ENCODE data around the gene SGSH. TPM values are rescaled to one million over a fixed set of nuclear protein-coding genes. Genes with fewer than 3 reads are reported as not detected.
A peak's percentile ranks its signal among the peaks of the same experiment; 100 is the strongest.

Gene SGSH
- total RNA-seq, 3 donors from 2014 or later (not counting 1 experiment from before 2014, with no cell fraction given) = 73.4 to 96.5 (median 74.1) TPM

DNA sequence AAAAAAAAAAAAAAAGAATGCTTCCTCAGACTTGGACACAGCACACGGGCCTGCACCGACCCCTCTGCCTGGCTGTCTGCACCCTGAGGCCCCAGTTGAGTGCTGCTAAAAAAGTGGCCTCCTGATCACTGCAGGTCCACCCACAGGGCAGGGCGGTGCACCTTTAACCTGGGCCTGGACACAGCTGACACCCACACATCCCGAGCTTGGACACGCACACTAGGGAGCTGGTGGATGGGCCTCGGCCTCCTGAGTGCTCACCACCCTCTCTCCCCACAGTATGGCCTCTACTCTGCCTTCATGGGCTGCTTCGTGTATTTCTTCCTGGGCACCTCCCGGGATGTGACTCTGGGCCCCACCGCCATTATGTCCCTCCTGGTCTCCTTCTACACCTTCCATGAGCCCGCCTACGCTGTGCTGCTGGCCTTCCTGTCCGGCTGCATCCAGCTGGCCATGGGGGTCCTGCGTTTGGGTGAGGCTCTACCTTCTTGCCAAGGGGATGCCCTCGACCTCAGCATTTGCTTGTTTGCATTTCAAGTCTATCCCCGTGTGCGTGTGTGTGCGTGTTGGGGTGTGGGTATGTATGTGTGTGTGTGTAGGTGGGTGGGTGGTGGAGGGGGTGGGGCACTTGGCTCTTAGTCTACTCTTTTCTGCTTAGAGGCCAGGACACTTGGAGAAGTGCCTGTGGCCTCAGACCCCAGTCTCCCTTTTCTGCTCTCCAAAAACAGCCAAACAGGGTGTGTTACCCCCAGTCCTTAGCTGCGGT, 2.4 kb upstream of the SGSH start:
- H3K27ac ChIP-seq (ENCODE audit: low read length) = no peak overlapping the region
- H3K9me3 Mint-ChIP-seq = peaks cover 0 to 3% of the 10 kb centered on the region in 2 donors
- H3K27me3 ChIP-seq (ENCODE audit: control insufficient read depth, insufficient read depth, low read length) = no peaks in the 10 kb centered on the region
- peaks cover 1% of the 10 kb centered on the region for H3K36me3 ChIP-seq (ENCODE audit: control insufficient read depth, insufficient read depth, low read length)
- DNase-seq = no peak
- peaks cover 21 to 41% of the 10 kb centered on the region in 2 donors for H3K4me1 Mint-ChIP-seq
- peak overlapping the region in 1 of 2 donors; percentile 66 for H3K27ac Mint-ChIP-seq
- H3K4me3 ChIP-seq (ENCODE audit: low read length) = no peak overlapping the region
- H3K9me3 ChIP-seq (ENCODE audit: control insufficient read depth, insufficient read depth, low read length) = no peaks in the 10 kb centered on the region
- 94% methylated on average over 18 of the region's 18 CpGs for WGBS (ENCODE audit: insufficient coverage)
- intact Hi-C loops (cut with micrococcal nuclease) = no loop called here
- peak overlapping the region; percentile 67 for H3K4me3 Mint-ChIP-seq
- no peaks in the 10 kb centered on the region for H3K27me3 Mint-ChIP-seq (ENCODE audit: low read depth in 2 of 2)
- TF ChIP-seq, protein P1, sequence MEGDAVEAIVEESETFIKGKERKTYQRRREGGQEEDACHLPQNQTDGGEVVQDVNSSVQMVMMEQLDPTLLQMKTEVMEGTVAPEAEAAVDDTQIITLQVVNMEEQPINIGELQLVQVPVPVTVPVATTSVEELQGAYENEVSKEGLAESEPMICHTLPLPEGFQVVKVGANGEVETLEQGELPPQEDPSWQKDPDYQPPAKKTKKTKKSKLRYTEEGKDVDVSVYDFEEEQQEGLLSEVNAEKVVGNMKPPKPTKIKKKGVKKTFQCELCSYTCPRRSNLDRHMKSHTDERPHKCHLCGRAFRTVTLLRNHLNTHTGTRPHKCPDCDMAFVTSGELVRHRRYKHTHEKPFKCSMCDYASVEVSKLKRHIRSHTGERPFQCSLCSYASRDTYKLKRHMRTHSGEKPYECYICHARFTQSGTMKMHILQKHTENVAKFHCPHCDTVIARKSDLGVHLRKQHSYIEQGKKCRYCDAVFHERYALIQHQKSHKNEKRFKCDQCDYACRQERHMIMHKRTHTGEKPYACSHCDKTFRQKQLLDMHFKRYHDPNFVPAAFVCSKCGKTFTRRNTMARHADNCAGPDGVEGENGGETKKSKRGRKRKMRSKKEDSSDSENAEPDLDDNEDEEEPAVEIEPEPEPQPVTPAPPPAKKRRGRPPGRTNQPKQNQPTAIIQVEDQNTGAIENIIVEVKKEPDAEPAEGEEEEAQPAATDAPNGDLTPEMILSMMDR (IDR thresholded peaks at IDR 0.05) = no peak
- H3K36me3 Mint-ChIP-seq = no peaks in the 10 kb centered on the region
- no peak for ATAC-seq
- H3K4me1 ChIP-seq (ENCODE audit: control insufficient read depth, insufficient read depth, low read length) = peaks cover 33% of the 10 kb centered on the region

DNA sequence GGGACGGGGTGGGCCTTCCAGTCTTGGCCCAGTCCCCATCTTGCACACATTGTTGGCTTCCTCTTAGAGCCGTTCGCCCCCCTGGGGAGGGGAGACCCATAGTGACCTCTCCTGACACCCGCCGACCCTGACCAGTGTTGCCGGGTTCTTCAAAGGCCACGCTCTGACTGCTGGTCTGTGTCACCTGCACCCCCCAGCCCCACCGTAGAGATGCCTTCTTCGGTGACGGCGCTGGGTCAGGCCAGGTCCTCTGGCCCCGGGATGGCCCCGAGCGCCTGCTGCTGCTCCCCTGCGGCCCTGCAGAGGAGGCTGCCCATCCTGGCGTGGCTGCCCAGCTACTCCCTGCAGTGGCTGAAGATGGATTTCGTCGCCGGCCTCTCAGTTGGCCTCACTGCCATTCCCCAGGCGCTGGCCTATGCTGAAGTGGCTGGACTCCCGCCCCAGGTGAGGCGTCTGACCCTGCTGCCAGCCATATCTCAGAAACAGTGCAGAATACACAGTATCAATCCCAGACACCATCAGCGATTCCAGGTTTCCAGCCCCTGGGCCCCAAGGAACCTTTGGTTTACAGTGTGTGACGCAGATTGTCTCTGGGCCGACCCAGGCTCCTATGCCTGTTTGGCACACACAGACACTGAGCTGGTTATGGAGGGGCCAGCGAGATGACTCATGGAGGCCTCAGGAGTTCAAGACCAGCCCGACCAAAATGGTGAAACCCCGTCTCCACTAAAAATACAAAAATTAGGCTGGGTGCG, 1.4 kb upstream of the SGSH start:
- no peak overlapping the region for H3K27ac ChIP-seq (ENCODE audit: low read length)
- Mint-ChIP-seq H3K4me1 (peaks cover 25 to 47% of the 10 kb centered on the region in 2 donors), H3K4me3 (peak overlapping the region; percentile 85), H3K9me3 (peaks cover 0 to 3% of the 10 kb centered on the region in 2 donors), H3K27ac (peak overlapping the region; percentile 56 to 63), H3K27me3 (ENCODE audit: low read depth in 2 of 2) (no peaks in the 10 kb centered on the region), H3K36me3 (no peaks in the 10 kb centered on the region)
- intact Hi-C loops (cut with micrococcal nuclease) = no loop called here
- no peaks in the 10 kb centered on the region for H3K27me3 ChIP-seq (ENCODE audit: control insufficient read depth, insufficient read depth, low read length)
- ATAC-seq = no peak
- TF ChIP-seq, protein P1 (IDR thresholded peaks at IDR 0.05) = no peak
- H3K4me1 ChIP-seq (ENCODE audit: control insufficient read depth, insufficient read depth, low read length) = peaks cover 40% of the 10 kb centered on the region
- no peaks in the 10 kb centered on the region for H3K9me3 ChIP-seq (ENCODE audit: control insufficient read depth, insufficient read depth, low read length)
- WGBS (ENCODE audit: insufficient coverage) = 96% methylated on average over 28 of the region's 29 CpGs
- H3K4me3 ChIP-seq (ENCODE audit: low read length) = no peak overlapping the region
- peaks cover 9% of the 10 kb centered on the region for H3K36me3 ChIP-seq (ENCODE audit: control insufficient read depth, insufficient read depth, low read length)
- no peak for DNase-seq

DNA sequence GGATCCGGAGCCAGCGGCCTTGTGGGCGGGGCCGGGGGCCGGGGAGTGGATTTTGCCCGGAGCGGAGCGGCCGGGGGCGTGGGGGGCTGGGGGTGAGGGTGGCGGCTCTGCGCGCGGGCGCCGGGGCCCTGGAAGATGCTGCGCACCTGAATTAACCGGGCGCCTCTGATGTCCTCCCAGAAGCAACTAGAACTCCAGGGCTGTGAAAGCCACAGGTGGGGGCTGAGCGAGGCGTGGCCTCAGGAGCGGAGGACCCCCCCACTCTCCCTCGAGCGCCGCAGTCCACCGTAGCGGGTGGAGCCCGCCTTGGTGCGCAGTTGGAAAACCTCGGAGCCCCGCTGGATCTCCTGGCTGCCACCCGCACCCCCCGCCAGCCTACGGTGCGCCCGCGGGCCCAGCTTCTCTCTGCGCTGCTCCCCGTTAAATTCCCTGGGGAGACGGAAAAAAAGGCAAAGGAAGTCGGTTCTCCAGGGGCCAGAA, 643 bp upstream of the SGSH start:
- Histone ChIP-seq H3K9me3 (ENCODE audit: control insufficient read depth, insufficient read depth, low read length) (no peaks in the 10 kb centered on the region), H3K4me1 (ENCODE audit: control insufficient read depth, insufficient read depth, low read length) (peaks cover 40% of the 10 kb centered on the region), H3K4me3 (ENCODE audit: low read length) (peak overlapping the region; percentile 59), H3K36me3 (ENCODE audit: control insufficient read depth, insufficient read depth, low read length) (peaks cover 13% of the 10 kb centered on the region), H3K27me3 (ENCODE audit: control insufficient read depth, insufficient read depth, low read length) (no peaks in the 10 kb centered on the region), H3K27ac (ENCODE audit: low read length) (no peak overlapping the region)
- Mint-ChIP-seq H3K27me3 (ENCODE audit: low read depth in 2 of 2) (no peaks in the 10 kb centered on the region), H3K4me3 (peak overlapping the region; percentile 85), H3K27ac (peak overlapping the region; percentile 56 to 63), H3K9me3 (peaks cover 0 to 3% of the 10 kb centered on the region in 2 donors), H3K4me1 (peaks cover 25 to 47% of the 10 kb centered on the region in 2 donors), H3K36me3 (no peaks in the 10 kb centered on the region)
- DNase-seq (peak in 1 of 2 donors; percentile 51), ATAC-seq (no peak)
- TF ChIP-seq, protein P1 (IDR thresholded peaks at IDR 0.05) = no peak
- WGBS (ENCODE audit: insufficient coverage) = 21% methylated on average over 41 of the region's 41 CpGs
- intact Hi-C loops (cut with micrococcal nuclease) = no loop called here

Data from natural killer cell (primary cell).